Fibroblast of pulmonary artery (primary cell): ENCODE measurements around the gene NOP9.

Source experiments
- DNase-seq: peaks from one replicate; pipeline ENCODE4 v3.0.0-alpha.2; 2010; ENCODE audit warnings: low read depth
- H3K4me3 ChIP-seq: replicated peaks from 2 replicates; pipeline ENCODE4 v1.5.1; 2011; ENCODE audit warnings: low read depth, mild to moderate bottlenecking, control low read depth, low read length, moderate library complexity
- TF ChIP-seq, protein P1 (sequence below): IDR thresholded peaks from 2 replicates; pipeline ENCODE4 v1.5.1; 2011; ENCODE audit warnings: mild to moderate bottlenecking, control low read depth, low read length, inconsistent platforms; ENCODE audit errors: missing control alignments

NOP9 gene

DNA sequence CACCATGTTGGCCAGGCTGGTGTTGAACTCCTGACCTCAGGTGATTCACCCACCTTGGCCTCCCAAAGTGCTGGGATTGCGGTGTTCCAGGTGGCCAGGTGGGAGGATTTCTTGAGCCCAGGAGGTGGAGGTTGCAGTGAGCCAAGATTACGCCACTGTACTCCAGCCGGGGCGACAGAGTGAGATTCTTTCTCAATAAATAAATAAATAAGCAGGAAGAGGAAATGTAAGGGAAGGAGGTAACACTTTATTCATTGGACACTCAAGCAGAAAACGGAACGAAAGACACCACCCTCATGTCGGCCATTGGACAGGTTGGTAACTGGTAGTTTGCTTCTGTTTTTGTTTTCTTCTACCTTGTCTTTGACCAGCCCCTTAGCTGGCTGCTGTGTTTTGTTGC, 55.4 kb downstream of the NOP9 start:
- TF ChIP-seq, protein P1, sequence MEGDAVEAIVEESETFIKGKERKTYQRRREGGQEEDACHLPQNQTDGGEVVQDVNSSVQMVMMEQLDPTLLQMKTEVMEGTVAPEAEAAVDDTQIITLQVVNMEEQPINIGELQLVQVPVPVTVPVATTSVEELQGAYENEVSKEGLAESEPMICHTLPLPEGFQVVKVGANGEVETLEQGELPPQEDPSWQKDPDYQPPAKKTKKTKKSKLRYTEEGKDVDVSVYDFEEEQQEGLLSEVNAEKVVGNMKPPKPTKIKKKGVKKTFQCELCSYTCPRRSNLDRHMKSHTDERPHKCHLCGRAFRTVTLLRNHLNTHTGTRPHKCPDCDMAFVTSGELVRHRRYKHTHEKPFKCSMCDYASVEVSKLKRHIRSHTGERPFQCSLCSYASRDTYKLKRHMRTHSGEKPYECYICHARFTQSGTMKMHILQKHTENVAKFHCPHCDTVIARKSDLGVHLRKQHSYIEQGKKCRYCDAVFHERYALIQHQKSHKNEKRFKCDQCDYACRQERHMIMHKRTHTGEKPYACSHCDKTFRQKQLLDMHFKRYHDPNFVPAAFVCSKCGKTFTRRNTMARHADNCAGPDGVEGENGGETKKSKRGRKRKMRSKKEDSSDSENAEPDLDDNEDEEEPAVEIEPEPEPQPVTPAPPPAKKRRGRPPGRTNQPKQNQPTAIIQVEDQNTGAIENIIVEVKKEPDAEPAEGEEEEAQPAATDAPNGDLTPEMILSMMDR, result no peak
- H3K4me3 ChIP-seq, result no peak overlapping the region
- DNase-seq, result no peak

DNA sequence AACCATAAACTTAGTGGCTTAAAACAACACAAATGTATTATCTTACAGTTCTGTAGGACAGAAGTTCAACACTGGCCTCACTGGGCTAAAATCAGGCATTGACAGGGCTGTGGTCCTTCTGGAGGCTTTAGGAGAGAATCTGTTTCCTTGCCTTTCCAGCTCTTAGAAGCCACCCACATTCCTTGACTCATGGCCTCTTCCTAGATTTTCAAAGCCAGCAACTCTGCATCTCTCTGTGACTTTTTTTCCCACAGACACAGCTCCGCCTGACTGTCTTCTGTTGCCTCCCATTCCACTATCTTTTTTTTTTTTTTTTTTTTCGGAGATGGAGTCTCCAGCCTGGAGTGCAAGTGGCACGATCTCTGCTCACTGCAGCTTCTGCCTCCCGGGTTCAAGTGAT, 56.6 kb downstream of the NOP9 start:
- TF ChIP-seq, protein P1, result no peak
- no peak for DNase-seq
- H3K4me3 ChIP-seq, result no peak overlapping the region
